Neural cell (in vitro differentiated cells): ENCODE measurements around the gene GPR78.

ENCODE experiments used
- EZH2 ChIP-seq: fragments of 200-600, 300-800 bp; shearing (Covaris generic), sonication (generic); IDR thresholded peaks from 2 replicates; pipeline ENCODE4 v1.6.1; 2014; ENCODE audit warnings: antibody characterized with exemption, low read length, borderline replicate concordance, mild to moderate bottlenecking; ENCODE audit not compliant: insufficient read depth, poor library complexity, severe bottlenecking
- MXI1 ChIP-seq: fragments of 450-650 bp; conservative IDR thresholded peaks from 2 replicates; pipeline ENCODE4 v1.6.1; 2014; ENCODE audit warnings: antibody characterized with exemption, mild to moderate bottlenecking; ENCODE audit not compliant: poor library complexity, severe bottlenecking
- POLR2AphosphoS5 ChIP-seq: IDR thresholded peaks from 2 replicates; pipeline ENCODE4 v1.6.1; 2012
- RAD21 ChIP-seq: fragments of 450-650 bp; conservative IDR thresholded peaks from 2 replicates; pipeline ENCODE4 v1.6.1; 2014; ENCODE audit warnings: antibody characterized with exemption, mild to moderate bottlenecking, moderate library complexity
- TAF1 ChIP-seq: IDR thresholded peaks from 2 replicates; pipeline ENCODE4 v1.6.1; 2012; ENCODE audit warnings: low read depth
- TF ChIP-seq, protein P1 (sequence below): fragments of 450-650 bp; IDR thresholded peaks from 2 replicates; pipeline ENCODE4 v1.5.1; 2014; ENCODE audit warnings: antibody characterized with exemption, mild to moderate bottlenecking, moderate library complexity; ENCODE audit not compliant: poor library complexity, severe bottlenecking
- TF ChIP-seq, protein P2 (sequence below): IDR thresholded peaks from 2 replicates; pipeline ENCODE4 v1.6.1; 2012; ENCODE audit warnings: borderline replicate concordance

DNA sequence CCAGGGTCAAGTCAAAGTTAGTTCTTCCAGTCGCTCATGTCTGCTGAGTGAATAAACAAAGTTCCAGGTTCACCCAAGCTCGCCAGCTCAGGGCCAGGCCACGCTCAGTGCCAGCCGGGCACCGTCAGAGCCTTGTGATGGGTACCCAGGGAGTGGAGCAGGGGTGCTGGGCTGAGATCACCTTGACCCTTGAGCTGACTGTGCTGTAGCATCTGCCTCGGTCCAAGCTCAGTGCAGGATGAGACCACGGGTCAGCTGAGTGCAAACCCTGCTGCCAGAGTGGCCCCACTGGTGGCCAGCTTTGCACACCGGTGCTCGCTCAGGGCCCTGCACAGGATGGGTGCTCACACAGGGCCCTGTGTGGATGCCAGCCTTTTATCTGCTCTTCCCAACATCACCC lies 16.7 kb downstream of the GPR78 start:
- TF ChIP-seq, protein P1, sequence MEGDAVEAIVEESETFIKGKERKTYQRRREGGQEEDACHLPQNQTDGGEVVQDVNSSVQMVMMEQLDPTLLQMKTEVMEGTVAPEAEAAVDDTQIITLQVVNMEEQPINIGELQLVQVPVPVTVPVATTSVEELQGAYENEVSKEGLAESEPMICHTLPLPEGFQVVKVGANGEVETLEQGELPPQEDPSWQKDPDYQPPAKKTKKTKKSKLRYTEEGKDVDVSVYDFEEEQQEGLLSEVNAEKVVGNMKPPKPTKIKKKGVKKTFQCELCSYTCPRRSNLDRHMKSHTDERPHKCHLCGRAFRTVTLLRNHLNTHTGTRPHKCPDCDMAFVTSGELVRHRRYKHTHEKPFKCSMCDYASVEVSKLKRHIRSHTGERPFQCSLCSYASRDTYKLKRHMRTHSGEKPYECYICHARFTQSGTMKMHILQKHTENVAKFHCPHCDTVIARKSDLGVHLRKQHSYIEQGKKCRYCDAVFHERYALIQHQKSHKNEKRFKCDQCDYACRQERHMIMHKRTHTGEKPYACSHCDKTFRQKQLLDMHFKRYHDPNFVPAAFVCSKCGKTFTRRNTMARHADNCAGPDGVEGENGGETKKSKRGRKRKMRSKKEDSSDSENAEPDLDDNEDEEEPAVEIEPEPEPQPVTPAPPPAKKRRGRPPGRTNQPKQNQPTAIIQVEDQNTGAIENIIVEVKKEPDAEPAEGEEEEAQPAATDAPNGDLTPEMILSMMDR: no peak
- TF ChIP-seq TAF1 (no peak), EZH2 (no peak), MXI1 (no peak), POLR2AphosphoS5 (no peak), RAD21 (no peak)
- TF ChIP-seq, protein P2, sequence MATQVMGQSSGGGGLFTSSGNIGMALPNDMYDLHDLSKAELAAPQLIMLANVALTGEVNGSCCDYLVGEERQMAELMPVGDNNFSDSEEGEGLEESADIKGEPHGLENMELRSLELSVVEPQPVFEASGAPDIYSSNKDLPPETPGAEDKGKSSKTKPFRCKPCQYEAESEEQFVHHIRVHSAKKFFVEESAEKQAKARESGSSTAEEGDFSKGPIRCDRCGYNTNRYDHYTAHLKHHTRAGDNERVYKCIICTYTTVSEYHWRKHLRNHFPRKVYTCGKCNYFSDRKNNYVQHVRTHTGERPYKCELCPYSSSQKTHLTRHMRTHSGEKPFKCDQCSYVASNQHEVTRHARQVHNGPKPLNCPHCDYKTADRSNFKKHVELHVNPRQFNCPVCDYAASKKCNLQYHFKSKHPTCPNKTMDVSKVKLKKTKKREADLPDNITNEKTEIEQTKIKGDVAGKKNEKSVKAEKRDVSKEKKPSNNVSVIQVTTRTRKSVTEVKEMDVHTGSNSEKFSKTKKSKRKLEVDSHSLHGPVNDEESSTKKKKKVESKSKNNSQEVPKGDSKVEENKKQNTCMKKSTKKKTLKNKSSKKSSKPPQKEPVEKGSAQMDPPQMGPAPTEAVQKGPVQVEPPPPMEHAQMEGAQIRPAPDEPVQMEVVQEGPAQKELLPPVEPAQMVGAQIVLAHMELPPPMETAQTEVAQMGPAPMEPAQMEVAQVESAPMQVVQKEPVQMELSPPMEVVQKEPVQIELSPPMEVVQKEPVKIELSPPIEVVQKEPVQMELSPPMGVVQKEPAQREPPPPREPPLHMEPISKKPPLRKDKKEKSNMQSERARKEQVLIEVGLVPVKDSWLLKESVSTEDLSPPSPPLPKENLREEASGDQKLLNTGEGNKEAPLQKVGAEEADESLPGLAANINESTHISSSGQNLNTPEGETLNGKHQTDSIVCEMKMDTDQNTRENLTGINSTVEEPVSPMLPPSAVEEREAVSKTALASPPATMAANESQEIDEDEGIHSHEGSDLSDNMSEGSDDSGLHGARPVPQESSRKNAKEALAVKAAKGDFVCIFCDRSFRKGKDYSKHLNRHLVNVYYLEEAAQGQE: no peak
